ENCODE data around the gene MCRIP1.

Gene MCRIP1

DNA sequence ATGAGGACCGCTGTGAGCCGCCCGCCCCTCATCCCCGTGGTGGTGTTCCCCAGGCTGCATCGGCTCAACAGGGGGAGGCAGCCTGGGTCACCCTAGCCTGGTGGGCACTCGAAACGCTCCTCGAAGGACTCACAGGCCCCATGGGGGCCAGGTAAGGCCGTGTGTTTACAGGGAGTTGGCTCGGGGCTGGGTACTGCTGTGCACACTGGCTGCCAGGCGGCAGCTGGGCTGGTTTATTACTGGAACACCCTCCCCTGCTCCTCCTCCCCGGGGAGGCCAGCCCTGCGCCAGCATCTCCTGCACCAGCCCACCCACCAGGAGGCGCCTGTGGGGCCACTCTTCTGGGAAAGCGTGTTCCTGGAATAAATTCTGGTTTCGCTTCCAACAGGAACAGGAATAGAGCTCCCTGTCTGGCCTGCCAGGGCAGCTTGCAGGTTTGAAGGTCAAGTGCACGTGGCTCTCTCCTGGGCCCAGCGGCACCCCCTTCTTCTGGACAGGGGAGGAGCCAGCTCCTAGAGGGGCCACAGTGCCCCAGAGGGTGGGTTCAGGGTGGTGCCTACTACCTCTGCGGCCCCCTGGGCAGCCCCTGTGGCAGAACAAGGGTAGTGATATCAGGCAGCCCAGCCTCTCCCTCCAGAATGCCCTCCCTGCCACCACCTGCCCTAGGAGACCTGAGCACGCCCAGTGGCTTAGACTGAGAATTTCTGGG lies 11.3 kb downstream of the MCRIP1 start:
- H3K27ac ChIP-seq, result peak overlapping the region; percentile 5 to 72 (median 58); a peak in 18 of 22 replicates
- H3K4me2 ChIP-seq, result peak overlapping the region; percentile 55 to 80 (median 74)
- H4K20me1 ChIP-seq, result peaks cover 0 to 28% (median 16%) of the 10 kb centered on the region in 11 experiments; a peak in 10 of 22 replicates

DNA sequence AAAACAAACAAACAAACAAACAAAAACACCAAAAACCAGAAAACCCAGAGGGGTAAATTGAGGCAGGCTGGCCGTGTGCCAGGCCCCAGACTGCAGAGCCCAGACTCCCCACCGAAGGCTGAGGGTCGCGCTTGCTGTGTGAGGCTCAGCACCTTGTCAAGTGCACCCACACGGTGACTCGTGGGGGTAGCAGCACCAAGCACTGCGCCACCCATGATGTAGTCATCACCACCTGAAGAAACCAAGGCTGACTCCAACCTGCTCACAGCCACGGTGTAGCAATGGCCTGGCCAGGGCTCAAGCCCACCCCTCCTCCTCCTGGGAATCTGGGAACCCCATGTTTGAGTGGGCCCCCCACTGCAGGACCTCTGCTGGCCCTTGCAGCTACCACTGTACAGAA lies 11.9 kb downstream of the MCRIP1 start:
- H3K9ac ChIP-seq, result peak overlapping the region in 10 of 11 experiments; percentile 15 to 56 (median 42); a peak in 13 of 22 replicates
- peaks cover 0 to 26% (median 12%) of the 10 kb centered on the region in 11 experiments; a peak in 10 of 22 replicates for H4K20me1 ChIP-seq
- peak overlapping the region in 9 of 11 experiments; percentile 26 to 72 (median 62); a peak in 12 of 22 replicates for H3K27ac ChIP-seq
- H3K4me3 ChIP-seq, result no peak overlapping the region
- TF ChIP-seq Cebpa-rat (IDR thresholded peaks at IDR 0.05), result no peak
- no peaks in the 10 kb centered on the region for H3K9me3 ChIP-seq (replicated peaks in 1 of 11)
- H3K36me3 ChIP-seq, result peaks cover 0 to 29% (median 16%) of the 10 kb centered on the region in 11 experiments; a peak in 11 of 22 replicates
- no peaks in the 10 kb centered on the region for H3K27me3 ChIP-seq
- H3K4me1 ChIP-seq, result peaks cover 15 to 24% (median 18%) of the 10 kb centered on the region in 10 experiments
- H3K4me2 ChIP-seq, result peak overlapping the region; percentile 55 to 80 (median 74)

More for the DNA sequence above, 11.3 kb downstream of the MCRIP1 start:
- Histone ChIP-seq H3K4me1 (peaks cover 15 to 24% (median 18%) of the 10 kb centered on the region in 10 experiments), H3K9ac (peak overlapping the region; percentile 14 to 56 (median 44); a peak in 17 of 22 replicates), H3K36me3 (peaks cover 0 to 29% (median 16%) of the 10 kb centered on the region in 11 experiments; a peak in 11 of 22 replicates), H3K9me3 (replicated peaks in 1 of 11) (no peaks in the 10 kb centered on the region), H3K4me3 (no peak overlapping the region), H3K27me3 (no peaks in the 10 kb centered on the region)
- TF ChIP-seq Cebpa-rat (IDR thresholded peaks at IDR 0.05), result no peak

DNA sequence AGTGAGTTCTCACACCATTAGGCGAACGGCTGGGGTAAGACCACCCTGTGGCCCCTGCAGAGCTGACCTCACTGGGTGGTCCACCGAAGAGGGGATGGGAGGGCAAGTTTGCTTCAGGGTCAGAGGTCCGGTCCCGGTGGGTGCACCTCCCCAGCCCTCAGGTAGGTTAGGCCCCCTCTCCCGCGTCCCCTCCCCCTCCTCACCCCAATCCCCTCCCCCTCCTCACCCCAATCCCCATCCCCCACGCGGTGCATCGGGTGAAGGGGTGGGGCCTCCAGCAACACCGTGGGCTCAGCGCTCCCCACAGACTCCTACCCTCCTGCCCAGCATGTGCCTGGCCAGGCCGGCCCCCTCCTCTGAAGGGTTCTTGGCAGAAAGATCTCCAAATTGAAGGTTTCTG lies 13.4 kb downstream of the MCRIP1 start:
- Histone ChIP-seq H3K36me3 (peaks cover 0 to 25% (median 13%) of the 10 kb centered on the region in 11 experiments; a peak in 11 of 22 replicates), H3K27ac (no peak overlapping the region), H3K9ac (no peak overlapping the region), H3K9me3 (replicated peaks in 1 of 11) (no peaks in the 10 kb centered on the region), H3K4me1 (peaks cover 18 to 29% (median 25%) of the 10 kb centered on the region in 10 experiments), H4K20me1 (peaks cover 0 to 12% (median 0%) of the 10 kb centered on the region in 11 experiments; a peak in 9 of 22 replicates), H3K27me3 (no peaks in the 10 kb centered on the region), H3K4me2 (no peak overlapping the region), H3K4me3 (no peak overlapping the region)
- no peak for TF ChIP-seq Cebpa-rat (IDR thresholded peaks at IDR 0.05)

DNA sequence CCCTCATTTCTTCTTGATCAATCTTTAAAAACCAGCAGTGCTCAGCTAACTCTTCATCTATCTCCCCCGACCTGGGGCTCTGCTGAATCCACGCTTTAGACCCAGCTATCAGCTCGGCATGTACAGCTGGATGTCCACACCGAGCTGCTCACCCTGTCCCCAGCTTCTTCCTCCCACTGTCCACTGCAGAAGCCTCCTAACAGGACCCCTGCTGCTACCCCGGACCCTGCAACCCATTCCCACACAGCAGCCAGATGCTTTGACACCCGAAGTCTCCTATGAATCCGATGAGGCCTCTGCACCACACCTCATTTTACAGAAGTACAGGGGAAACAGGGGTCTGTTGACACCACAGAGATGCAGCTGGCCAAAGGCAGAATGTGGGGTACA lies 15.3 kb downstream of the MCRIP1 start:
- Histone ChIP-seq H4K20me1 (peaks cover 0 to 6% (median 0%) of the 10 kb centered on the region in 11 experiments; a peak in 3 of 22 replicates), H3K4me3 (no peak overlapping the region), H3K9ac (no peak overlapping the region; a peak in 1 of 22 replicates), H3K36me3 (peaks cover 0 to 7% (median 4%) of the 10 kb centered on the region in 11 experiments; a peak in 8 of 22 replicates), H3K4me2 (no peak overlapping the region), H3K27me3 (no peaks in the 10 kb centered on the region), H3K27ac (no peak overlapping the region), H3K9me3 (replicated peaks in 1 of 11) (no peaks in the 10 kb centered on the region), H3K4me1 (peaks cover 18 to 47% (median 43%) of the 10 kb centered on the region in 10 experiments)
- TF ChIP-seq Cebpa-rat (IDR thresholded peaks at IDR 0.05), result no peak

- Histone ChIP-seq H3K27me3 (no peaks in the 10 kb centered on the region), H3K36me3 (no peaks in the 10 kb centered on the region), H3K9me3 (replicated peaks in 1 of 11) (no peaks in the 10 kb centered on the region), H3K4me3 (no peak overlapping the region), H3K9ac (peak overlapping the region in 1 of 11 experiments; percentile 9; a peak in 2 of 22 replicates), H3K4me2 (peak overlapping the region in 4 of 11 experiments; percentile 53 to 92 (median 70); a peak in 5 of 22 replicates), H3K4me1 (peaks cover 7 to 48% (median 44%) of the 10 kb centered on the region in 10 experiments; a peak in 19 of 20 replicates), H4K20me1 (peaks cover 0 to 7% (median 0%) of the 10 kb centered on the region in 11 experiments; a peak in 1 of 22 replicates), H3K27ac (no peak overlapping the region)
- TF ChIP-seq Cebpa-rat (IDR thresholded peaks at IDR 0.05), result no peak
Observed at GRCh38 chr17:81815646-81815986, 17.5 kb downstream of the MCRIP1 start.

DNA sequence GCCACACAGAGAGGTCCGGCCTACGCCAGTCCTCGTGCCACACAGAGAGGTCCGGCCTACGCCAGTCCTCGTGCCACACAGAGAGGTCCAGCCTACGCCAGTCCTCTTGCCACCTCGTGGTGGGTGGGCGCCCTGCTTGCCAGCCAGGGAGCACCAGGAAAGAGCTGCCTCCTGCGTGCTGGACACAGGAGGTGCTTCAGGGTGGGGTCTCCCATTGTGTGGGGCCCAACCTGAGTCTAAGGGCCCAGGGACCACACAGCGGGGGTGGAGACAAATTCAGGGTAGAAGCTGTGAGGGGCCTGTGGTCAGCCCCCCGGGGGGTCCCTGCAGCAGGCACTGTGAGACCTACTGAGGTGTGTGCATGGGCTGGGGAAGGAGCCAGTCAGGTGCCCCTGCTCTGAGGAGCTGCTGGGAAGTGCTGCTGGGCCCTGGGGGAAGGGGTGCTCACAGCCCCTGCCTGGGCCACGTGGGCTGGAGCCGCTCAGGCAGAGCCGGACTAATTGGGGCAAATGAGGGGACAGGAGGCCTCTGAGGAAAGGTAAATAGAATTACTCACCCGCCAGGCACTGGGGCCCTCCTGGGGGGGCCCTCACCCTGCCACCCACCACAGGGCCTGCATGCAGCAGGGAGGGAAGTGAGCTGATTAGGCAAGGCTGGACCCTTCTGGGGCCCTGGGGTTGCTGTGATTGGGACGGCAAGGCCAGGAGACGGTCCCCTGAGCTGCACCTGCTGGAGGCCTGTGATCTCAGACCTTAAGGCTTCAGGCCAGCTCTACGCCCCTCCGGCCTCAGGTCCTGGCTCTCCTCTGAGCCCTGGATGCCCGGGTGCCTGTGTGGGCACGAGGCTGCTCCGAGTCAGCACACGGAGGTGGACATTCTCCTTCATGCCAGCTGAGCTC lies 18.1 kb downstream of the MCRIP1 start:
- no peak overlapping the region for H3K4me3 ChIP-seq
- no peak for TF ChIP-seq Cebpa-rat (IDR thresholded peaks at IDR 0.05)
- H3K4me1 ChIP-seq, result peaks cover 7 to 54% (median 44%) of the 10 kb centered on the region in 10 experiments; a peak in 19 of 20 replicates
- no peak overlapping the region for H3K27ac ChIP-seq
- peak overlapping the region in 3 of 11 experiments; percentile 8 to 33 (median 9); a peak in 5 of 22 replicates for H3K9ac ChIP-seq
- no peaks in the 10 kb centered on the region for H3K9me3 ChIP-seq (replicated peaks in 1 of 11)
- H3K36me3 ChIP-seq, result no peaks in the 10 kb centered on the region
- H4K20me1 ChIP-seq, result peaks cover 0 to 7% (median 0%) of the 10 kb centered on the region in 11 experiments; a peak in 1 of 22 replicates
- no peaks in the 10 kb centered on the region for H3K27me3 ChIP-seq
- H3K4me2 ChIP-seq, result peak overlapping the region in 6 of 11 experiments; percentile 34 to 92 (median 53); a peak in 11 of 22 replicates

- Histone ChIP-seq H4K20me1 (peaks cover 0 to 7% (median 0%) of the 10 kb centered on the region in 11 experiments; a peak in 1 of 22 replicates), H3K36me3 (no peaks in the 10 kb centered on the region), H3K9ac (peak overlapping the region in 1 of 11 experiments; percentile 37; a peak in 1 of 22 replicates), H3K4me2 (peak overlapping the region in 8 of 11 experiments; percentile 23 to 92 (median 86); a peak in 12 of 22 replicates), H3K27me3 (peaks cover 0 to 8% (median 0%) of the 10 kb centered on the region in 11 experiments; a peak in 5 of 22 replicates), H3K4me3 (no peak overlapping the region), H3K27ac (no peak overlapping the region), H3K9me3 (replicated peaks in 1 of 11) (no peaks in the 10 kb centered on the region), H3K4me1 (peaks cover 7 to 62% (median 49%) of the 10 kb centered on the region in 10 experiments; a peak in 19 of 20 replicates)
- TF ChIP-seq Cebpa-rat (IDR thresholded peaks at IDR 0.05), result no peak
Observed at GRCh38 chr17:81813861-81814683, 19.0 kb downstream of the MCRIP1 start.

DNA sequence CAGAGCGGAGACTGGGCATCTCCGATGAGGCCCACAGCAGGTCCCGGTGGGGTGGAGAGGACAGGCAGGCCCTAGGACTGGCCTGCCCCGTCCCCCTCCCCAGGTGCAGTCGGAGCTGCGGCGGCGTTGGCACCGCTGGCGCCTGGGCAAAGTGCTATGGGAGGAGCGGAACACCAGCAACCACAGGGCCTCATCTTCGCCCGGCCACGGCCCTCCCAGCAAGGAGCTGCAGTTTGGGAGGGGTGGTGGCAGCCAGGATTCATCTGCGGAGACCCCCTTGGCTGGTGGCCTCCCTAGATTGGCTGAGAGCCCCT lies 19.8 kb downstream of the MCRIP1 start:
- Histone ChIP-seq H3K4me2 (peak overlapping the region in 8 of 11 experiments; percentile 23 to 92 (median 86); a peak in 11 of 22 replicates), H3K4me3 (no peak overlapping the region), H3K27ac (no peak overlapping the region), H4K20me1 (peaks cover 0 to 11% (median 0%) of the 10 kb centered on the region in 11 experiments; a peak in 3 of 22 replicates), H3K27me3 (peaks cover 0 to 16% (median 0%) of the 10 kb centered on the region in 11 experiments; a peak in 9 of 22 replicates), H3K9ac (no peak overlapping the region), H3K4me1 (peaks cover 7 to 69% (median 56%) of the 10 kb centered on the region in 10 experiments; a peak in 19 of 20 replicates), H3K36me3 (no peaks in the 10 kb centered on the region), H3K9me3 (replicated peaks in 1 of 11) (no peaks in the 10 kb centered on the region)
- TF ChIP-seq Cebpa-rat (IDR thresholded peaks at IDR 0.05), result no peak

Measured in BLaER1 treated with 17β-estradiol and CSF1 and Interleukin-3, amounts not matched to agents 10 nM and 100 nM (cell line).